SK-N-MC (cell line): Measurements from ENCODE around the gene RAB6B.

Experiments
- DNase-seq: peaks from one replicate; pipeline ENCODE4 v3.0.0-alpha.2; 2011; ENCODE audit warnings: low read depth, low spot score
- H3K27ac ChIP-seq: fragments of 200-600 bp; sonication (generic); 2 replicates; pipeline ENCODE4 v1.5.1; 2016; ENCODE audit warnings: mixed run types
- H3K36me3 ChIP-seq: fragments of 200-600 bp; sonication (generic); 2 replicates; pipeline ENCODE4 v1.6.1; 2017; ENCODE audit warnings: antibody characterized with exemption, low read length, mixed read lengths; ENCODE audit not compliant: insufficient read depth
- H3K4me3 ChIP-seq: fragments of 200-600 bp; sonication (generic); 2 replicates; pipeline ENCODE4 v1.5.1; 2016
- H3K9ac ChIP-seq: fragments of 200-600 bp; sonication (generic); 2 replicates; pipeline ENCODE4 v1.8.0; 2017; ENCODE audit warnings: mixed run types, mixed read lengths; ENCODE audit not compliant: insufficient read length
- H3K9me3 ChIP-seq: fragments of 200-600 bp; sonication (generic); 2 replicates; pipeline ENCODE4 v1.6.1; 2017; ENCODE audit warnings: low read depth, mild to moderate bottlenecking, antibody characterized with exemption, low read length, moderate library complexity, mixed read lengths
- EZH2 ChIP-seq: fragments of 200-600 bp; sonication (generic); IDR thresholded peaks from one replicate; pipeline ENCODE4 v1.6.1; 2017; ENCODE audit warnings: antibody characterized with exemption
- FOXP2 ChIP-seq: optimal IDR thresholded peaks from 2 replicates; pipeline ENCODE3; 2011; ENCODE audit warnings: mild to moderate bottlenecking, moderate library complexity; ENCODE audit not compliant: insufficient read depth; ENCODE audit errors: extremely low read length, control extremely low read depth
- POLR2AphosphoS5 ChIP-seq: IDR thresholded peaks from 2 replicates; pipeline ENCODE4 v1.6.1; 2012; ENCODE audit warnings: mild to moderate bottlenecking, low read depth, low read length, borderline replicate concordance

Gene RAB6B

GRCh38 chr3:133845127-133845526 lies 50.6 kb downstream of the RAB6B start:
- no peaks in the 10 kb centered on the region for H3K9me3 ChIP-seq
- no peak overlapping the region for H3K27ac ChIP-seq
- TF ChIP-seq FOXP2 (no peak), POLR2AphosphoS5 (no peak), EZH2 (no peak)
- H3K36me3 ChIP-seq, result no peaks in the 10 kb centered on the region
- H3K4me3 ChIP-seq, result no peak overlapping the region
- no peak for DNase-seq
- H3K9ac ChIP-seq, result no peak overlapping the region

- Histone ChIP-seq H3K9me3 (no peaks in the 10 kb centered on the region), H3K9ac (no peak overlapping the region), H3K27ac (no peak overlapping the region), H3K36me3 (no peaks in the 10 kb centered on the region), H3K4me3 (no peak overlapping the region)
- no peak for DNase-seq
- no peak for TF ChIP-seq FOXP2
- TF ChIP-seq POLR2AphosphoS5, result no peak
- no peak for TF ChIP-seq EZH2
These were observed 52.0 kb downstream of the RAB6B start for GRCh38 chr3:133843634-133844033.

- Histone ChIP-seq H3K9me3 (no peaks in the 10 kb centered on the region), H3K9ac (no peak overlapping the region), H3K36me3 (no peaks in the 10 kb centered on the region), H3K27ac (no peak overlapping the region), H3K4me3 (no peak overlapping the region)
- no peak for DNase-seq
- no peak for TF ChIP-seq EZH2
- TF ChIP-seq FOXP2, result no peak
- no peak for TF ChIP-seq POLR2AphosphoS5
These were observed 53.5 kb downstream of the RAB6B start for GRCh38 chr3:133842158-133842557.

DNA sequence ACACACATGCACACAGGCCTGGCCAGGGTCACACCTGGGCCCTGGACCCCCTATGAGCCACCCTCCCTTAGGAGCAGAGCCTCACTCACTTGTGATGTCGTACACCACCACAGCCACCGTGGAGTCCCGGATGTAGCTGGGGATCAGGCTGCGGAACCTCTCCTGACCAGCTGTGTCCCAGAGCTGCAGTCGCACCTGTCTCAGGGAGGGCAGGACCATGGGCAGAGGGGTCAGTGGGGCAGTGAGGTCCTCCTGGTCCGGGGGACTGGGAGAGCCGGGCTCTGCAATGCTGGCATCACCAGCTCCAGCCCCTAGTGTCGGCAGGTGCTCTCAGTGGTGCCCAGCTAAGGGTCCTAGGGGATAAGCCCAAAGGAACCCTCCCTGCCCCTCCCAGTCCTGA lies 54.5 kb downstream of the RAB6B start:
- no peak for TF ChIP-seq POLR2AphosphoS5
- no peak for TF ChIP-seq EZH2
- TF ChIP-seq FOXP2, result no peak
- Histone ChIP-seq H3K27ac (no peak overlapping the region), H3K9ac (no peak overlapping the region), H3K4me3 (no peak overlapping the region), H3K36me3 (no peaks in the 10 kb centered on the region), H3K9me3 (no peaks in the 10 kb centered on the region)
- no peak for DNase-seq

GRCh38 chr3:133840767-133841166 lies 54.9 kb downstream of the RAB6B start:
- no peak overlapping the region for H3K9ac ChIP-seq
- no peaks in the 10 kb centered on the region for H3K36me3 ChIP-seq
- H3K27ac ChIP-seq, result no peak overlapping the region
- DNase-seq, result no peak
- no peak for TF ChIP-seq FOXP2
- TF ChIP-seq EZH2, result no peak
- TF ChIP-seq POLR2AphosphoS5, result no peak
- H3K4me3 ChIP-seq, result no peak overlapping the region
- H3K9me3 ChIP-seq, result no peaks in the 10 kb centered on the region

DNA sequence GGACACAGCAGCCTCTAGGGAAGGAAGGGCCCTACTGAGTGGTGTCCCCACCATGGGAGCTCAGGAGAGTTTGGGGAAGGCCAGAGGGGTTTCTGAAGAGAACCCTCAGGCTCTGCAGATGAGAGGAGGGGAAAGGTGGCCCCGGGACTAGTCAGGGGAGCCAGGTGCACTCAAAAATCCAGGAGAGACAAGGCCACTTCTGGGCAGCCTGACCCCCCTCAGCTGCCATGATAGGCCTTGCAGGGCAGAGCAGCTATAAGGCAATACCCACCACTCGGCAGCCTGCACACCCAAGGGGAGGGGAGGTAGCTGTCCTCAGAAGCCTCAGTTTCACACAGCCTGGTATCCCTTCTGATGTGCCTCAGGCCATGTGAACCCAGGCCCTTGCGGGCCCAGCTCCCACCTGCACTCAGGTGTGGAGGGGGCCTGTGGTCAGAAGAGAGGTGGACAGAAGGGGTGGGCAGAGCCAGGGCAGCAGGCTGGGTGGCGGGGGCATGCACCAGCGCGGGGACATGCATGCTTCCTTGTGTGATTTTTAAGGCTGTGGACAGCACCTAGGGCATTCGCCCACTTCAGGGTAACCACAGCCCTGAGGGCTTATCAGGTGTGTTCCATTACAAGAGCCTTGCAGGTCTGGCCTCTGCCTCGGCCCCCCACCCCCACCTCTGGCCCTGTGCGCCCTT lies 55.5 kb downstream of the RAB6B start:
- no peak overlapping the region for H3K27ac ChIP-seq
- no peak overlapping the region for H3K4me3 ChIP-seq
- TF ChIP-seq FOXP2, result no peak
- DNase-seq, result no peak
- no peaks in the 10 kb centered on the region for H3K9me3 ChIP-seq
- H3K36me3 ChIP-seq, result no peaks in the 10 kb centered on the region
- H3K9ac ChIP-seq, result no peak overlapping the region

GRCh38 chr3:133838916-133839800 lies 56.5 kb downstream of the RAB6B start:
- DNase-seq, result no peak
- TF ChIP-seq EZH2 (no peak), FOXP2 (no peak), POLR2AphosphoS5 (no peak)
- no peak overlapping the region for H3K4me3 ChIP-seq

DNA sequence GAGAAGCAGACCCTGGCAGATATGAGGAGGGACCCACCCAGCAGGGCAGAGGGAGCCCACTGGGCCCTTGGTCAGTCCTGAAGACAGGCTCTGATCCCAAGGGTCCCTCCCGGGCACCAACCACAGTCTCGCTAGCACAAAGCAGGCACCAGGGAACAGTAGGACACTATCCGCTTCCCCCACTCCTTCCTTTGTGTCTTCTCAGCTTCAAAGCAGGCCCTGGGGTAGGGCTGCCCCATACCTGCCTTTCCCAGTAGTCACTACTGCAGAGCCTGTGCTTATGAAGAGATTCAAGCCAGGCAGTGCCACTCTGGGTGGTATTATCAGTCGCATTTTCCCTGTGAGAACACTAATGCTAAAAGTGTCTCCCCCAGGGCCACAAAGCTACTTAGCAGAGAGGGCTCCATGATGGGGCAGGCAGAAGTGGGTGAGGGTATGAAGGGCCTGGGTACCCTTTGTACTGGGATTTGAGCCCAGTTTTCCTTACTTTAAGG lies 57.3 kb downstream of the RAB6B start:
- no peaks in the 10 kb centered on the region for H3K36me3 ChIP-seq
- no peak overlapping the region for H3K4me3 ChIP-seq
- TF ChIP-seq FOXP2 (no peak), POLR2AphosphoS5 (no peak), EZH2 (no peak)
- no peak for DNase-seq
- H3K27ac ChIP-seq, result no peak overlapping the region
- H3K9me3 ChIP-seq, result no peaks in the 10 kb centered on the region
- no peak overlapping the region for H3K9ac ChIP-seq

More at GRCh38 chr3:133838916-133839800, 56.5 kb downstream of the RAB6B start:
- no peak overlapping the region for H3K27ac ChIP-seq
- no peak overlapping the region for H3K9ac ChIP-seq
- H3K9me3 ChIP-seq, result no peaks in the 10 kb centered on the region
- no peaks in the 10 kb centered on the region for H3K36me3 ChIP-seq
